ENCODE results near the gene JMJD1C.
"Not testable (repeated sequence)": the region's sequence is repeated elsewhere in the genome, so short reads cannot be mapped to it uniquely, and the experiment has no call there.

The JMJD1C gene

DNA sequence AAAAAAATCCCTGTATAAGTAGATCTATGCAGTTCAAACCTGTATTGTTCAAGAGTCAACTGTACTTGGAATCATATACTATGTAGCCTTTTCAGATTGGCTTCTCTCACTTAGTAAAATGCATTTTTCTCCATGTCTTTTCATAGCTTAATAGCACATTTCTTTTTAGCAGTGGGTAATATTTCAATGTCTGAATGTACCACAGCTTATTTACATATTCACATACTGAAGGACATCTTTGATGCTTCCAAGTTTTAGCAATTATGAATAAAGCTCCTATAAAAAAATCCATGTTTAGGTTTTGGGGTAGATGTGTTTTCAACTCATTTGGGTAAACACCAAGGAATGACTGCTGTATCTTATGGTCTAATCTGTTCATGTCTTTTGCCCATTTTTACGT lies 177.6 kb downstream of the JMJD1C start:
- TF ChIP-seq, protein P1, sequence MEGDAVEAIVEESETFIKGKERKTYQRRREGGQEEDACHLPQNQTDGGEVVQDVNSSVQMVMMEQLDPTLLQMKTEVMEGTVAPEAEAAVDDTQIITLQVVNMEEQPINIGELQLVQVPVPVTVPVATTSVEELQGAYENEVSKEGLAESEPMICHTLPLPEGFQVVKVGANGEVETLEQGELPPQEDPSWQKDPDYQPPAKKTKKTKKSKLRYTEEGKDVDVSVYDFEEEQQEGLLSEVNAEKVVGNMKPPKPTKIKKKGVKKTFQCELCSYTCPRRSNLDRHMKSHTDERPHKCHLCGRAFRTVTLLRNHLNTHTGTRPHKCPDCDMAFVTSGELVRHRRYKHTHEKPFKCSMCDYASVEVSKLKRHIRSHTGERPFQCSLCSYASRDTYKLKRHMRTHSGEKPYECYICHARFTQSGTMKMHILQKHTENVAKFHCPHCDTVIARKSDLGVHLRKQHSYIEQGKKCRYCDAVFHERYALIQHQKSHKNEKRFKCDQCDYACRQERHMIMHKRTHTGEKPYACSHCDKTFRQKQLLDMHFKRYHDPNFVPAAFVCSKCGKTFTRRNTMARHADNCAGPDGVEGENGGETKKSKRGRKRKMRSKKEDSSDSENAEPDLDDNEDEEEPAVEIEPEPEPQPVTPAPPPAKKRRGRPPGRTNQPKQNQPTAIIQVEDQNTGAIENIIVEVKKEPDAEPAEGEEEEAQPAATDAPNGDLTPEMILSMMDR (IDR thresholded peaks at IDR 0.05; ENCODE audit: control insufficient read depth, extremely low read depth, insufficient read depth), result no peak
- no peak for DNase-seq (ENCODE audit: low read depth)
- no peak overlapping the region for H3K4me3 ChIP-seq (ENCODE audit: low read depth, low read length)

DNA sequence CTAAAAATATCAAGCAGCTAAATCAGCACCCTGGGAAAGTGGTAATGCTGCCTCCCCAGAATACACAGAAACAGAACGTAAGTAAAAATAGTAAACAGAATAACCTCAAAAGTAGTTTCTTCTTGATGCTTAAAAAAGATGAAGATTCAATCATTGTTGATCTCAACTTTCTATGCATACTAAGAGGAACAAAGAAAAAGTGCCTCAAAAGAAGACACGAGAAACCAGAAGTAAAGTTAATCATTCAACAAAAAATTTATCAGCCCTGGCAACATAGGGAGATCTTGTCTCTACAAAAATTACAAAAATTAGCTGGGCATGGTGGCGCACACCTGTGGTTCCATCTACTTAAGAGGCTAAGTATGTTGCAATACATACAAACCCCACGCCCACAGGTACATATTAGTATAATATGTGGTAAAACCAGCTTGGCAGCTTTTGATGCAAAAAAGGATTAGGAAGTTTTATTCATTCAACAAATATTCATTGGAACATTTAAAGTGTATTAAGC lies 179.0 kb downstream of the JMJD1C start:
- H3K4me3 ChIP-seq (ENCODE audit: low read depth, low read length), result no peak overlapping the region
- TF ChIP-seq, protein P1 (IDR thresholded peaks at IDR 0.05; ENCODE audit: control insufficient read depth, extremely low read depth, insufficient read depth), result no peak
- DNase-seq (ENCODE audit: low read depth), result no peak

DNA sequence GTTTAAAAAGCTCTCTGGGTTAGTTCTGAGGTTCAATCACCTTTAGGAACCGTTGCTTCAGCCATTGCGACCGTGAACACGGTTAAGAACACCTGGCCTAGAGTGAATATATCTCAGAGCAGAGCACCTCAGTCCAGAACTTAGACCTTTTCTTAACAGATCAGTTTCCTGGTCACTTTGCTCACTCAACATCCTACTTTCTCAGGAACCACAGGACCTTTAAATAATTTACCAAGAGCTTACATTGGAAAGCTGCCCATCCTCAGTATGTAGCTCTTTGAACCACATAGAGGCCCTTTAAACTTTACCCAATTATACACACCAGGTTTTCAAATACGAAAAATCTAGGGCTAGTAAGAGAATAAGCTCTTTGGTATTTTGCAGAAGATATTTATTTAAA lies 179.4 kb downstream of the JMJD1C start:
- TF ChIP-seq, protein P1 (IDR thresholded peaks at IDR 0.05; ENCODE audit: control insufficient read depth, extremely low read depth, insufficient read depth), result no peak
- no peak for DNase-seq (ENCODE audit: low read depth)
- no peak overlapping the region for H3K4me3 ChIP-seq (ENCODE audit: low read depth, low read length)

DNA sequence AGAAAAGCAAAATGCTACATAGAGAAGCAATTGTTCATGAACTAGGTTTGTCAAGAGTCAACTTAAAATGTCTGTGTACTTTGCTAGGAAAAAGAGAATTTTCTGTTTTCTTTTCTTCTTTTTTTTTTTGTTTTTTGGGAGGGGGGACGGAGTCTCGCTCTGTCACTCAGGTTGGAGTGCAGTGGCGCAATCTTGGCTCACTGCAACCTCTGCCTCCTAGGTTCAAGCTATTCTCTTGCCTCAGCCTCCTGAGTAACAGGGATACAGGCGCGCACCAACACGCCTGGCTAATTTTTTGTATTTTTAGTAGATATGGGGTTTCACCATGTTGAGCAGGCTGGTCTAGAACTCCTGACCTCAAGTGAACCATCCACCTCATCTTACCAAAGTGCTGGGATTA lies 181.9 kb downstream of the JMJD1C start:
- not testable (repeated sequence) for DNase-seq (ENCODE audit: low read depth); H3K4me3 ChIP-seq (ENCODE audit: low read depth, low read length)

DNA sequence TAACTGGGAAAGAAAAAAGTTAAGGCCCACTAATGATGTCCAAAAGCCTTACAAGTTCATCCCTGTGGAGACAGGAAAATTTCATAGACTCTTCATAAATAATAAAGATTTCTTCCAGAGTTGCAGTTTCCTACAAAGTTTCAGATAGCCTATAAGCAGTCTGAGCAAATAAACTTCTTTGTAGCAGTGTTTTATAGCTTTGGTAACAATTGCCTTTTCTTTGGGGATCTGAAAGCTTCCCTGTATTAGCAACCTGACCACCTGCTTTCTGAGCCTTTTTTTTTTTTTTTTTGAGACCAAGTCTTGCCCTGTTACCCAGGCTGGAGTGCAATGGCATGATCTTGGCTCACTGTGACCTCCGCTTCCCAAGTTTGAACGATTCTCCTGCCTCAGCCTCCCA lies 182.7 kb downstream of the JMJD1C start:
- DNase-seq (ENCODE audit: low read depth), result no peak
- no peak overlapping the region for H3K4me3 ChIP-seq (ENCODE audit: low read depth, low read length)
- TF ChIP-seq, protein P1 (IDR thresholded peaks at IDR 0.05; ENCODE audit: control insufficient read depth, extremely low read depth, insufficient read depth), result no peak

DNA sequence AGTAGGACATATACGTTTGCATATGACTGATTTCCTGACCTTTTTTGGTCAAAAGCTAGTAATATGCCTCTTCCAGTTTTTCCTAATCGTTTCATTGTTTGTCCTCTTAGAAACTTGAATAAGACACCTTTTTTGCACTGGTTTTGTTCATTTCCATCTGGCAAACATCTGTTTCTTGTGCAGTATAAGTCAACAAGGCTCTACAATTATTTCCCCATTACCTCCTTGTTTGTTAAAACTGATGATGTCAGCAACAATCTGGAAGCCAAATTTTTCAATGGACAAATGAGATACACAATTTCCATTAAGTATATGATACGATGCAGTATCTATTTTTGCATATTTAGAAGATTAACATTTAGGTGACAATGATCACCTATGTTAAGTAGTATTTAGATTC lies 183.8 kb downstream of the JMJD1C start:
- DNase-seq (ENCODE audit: low read depth), result no peak
- TF ChIP-seq, protein P1 (IDR thresholded peaks at IDR 0.05; ENCODE audit: control insufficient read depth, extremely low read depth, insufficient read depth), result no peak
- no peak overlapping the region for H3K4me3 ChIP-seq (ENCODE audit: low read depth, low read length)

DNA sequence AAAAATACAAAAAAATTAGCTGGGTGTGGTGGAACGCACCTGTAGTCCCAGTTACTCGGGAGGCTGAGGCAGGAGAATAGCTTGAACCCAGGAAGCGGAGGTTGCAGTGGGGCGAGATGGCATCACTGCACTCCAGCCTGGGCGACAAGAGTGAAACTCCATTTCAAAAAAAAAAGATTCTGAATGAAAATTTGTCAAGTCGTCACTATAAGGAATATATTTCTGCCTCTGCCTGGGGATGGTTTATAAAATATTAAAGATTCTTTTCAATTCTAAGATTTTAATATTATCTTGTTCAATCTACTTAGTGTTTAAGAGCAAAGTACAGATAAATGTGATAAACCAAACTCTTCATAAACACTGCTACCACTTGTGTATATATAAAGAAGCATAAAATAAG lies 185.4 kb downstream of the JMJD1C start:
- DNase-seq (ENCODE audit: low read depth), result no peak

More for the DNA sequence above, 185.4 kb downstream of the JMJD1C start:
- TF ChIP-seq, protein P1 (IDR thresholded peaks at IDR 0.05; ENCODE audit: control insufficient read depth, extremely low read depth, insufficient read depth), result no peak
- H3K4me3 ChIP-seq (ENCODE audit: low read depth, low read length), result no peak overlapping the region

Measured in LNCaP clone FGC (cell line).